Measurements from ENCODE around the gene CFAP299. TPM values are rescaled to one million over a fixed set of nuclear protein-coding genes. Genes with fewer than 3 reads are reported as not detected.

The CFAP299 gene
- total RNA-seq, 1 experiment from 2014 or later, result not detected

- BruUV-seq (replicated peaks), result no TSS peak
- no peak overlapping the region for H2AFZ ChIP-seq (ENCODE audit: low read depth, low read length, poor library complexity, severe bottlenecking)
- no peak overlapping the region for H3K9ac ChIP-seq (ENCODE audit: low read length)
- intact Hi-C loops (cut with micrococcal nuclease), result no loop called here
- H3K9me2 ChIP-seq (ENCODE audit: insufficient read depth), result no peaks in the 10 kb centered on the region
- POLR2A ChIA-PET, result no interaction called here
- CTCF ChIA-PET, result no interaction called here
- no peak for DNase-seq (ENCODE audit: low read depth, low spot score)
- H3K36me3 ChIP-seq (ENCODE audit: control insufficient read depth in 1 of 2, insufficient read depth in 2 of 2, low read length in 2 of 2), result no peaks in the 10 kb centered on the region
- H3K9me3 ChIP-seq (ENCODE audit: control insufficient read depth in 1 of 2, insufficient read depth in 1 of 2, low read depth in 1 of 2, low read length in 2 of 2), result no peaks in the 10 kb centered on the region
- no peak overlapping the region for H3K4me2 ChIP-seq (ENCODE audit: low read length)
- H3K79me2 ChIP-seq (ENCODE audit: insufficient read depth, low read length), result no peaks in the 10 kb centered on the region
- no peaks in the 10 kb centered on the region for H4K20me1 ChIP-seq (ENCODE audit: insufficient read depth)
- no peak for TF ChIP-seq CBX3 (IDR thresholded peaks at IDR 0.05; ENCODE audit: low read depth)
- TF ChIP-seq SP1 (IDR thresholded peaks at IDR 0.05; ENCODE audit: low read depth), result no peak
- no peak for TF ChIP-seq CTCF (IDR thresholded peaks at IDR 0.05 in 2 of 3, conservative IDR thresholded peaks at IDR 0.05 in 1 of 3; ENCODE audit: borderline replicate concordance in 1 of 3, insufficient read depth in 1 of 3, low read depth in 2 of 3, low read length in 2 of 3)
- TF ChIP-seq SRF (IDR thresholded peaks at IDR 0.05; ENCODE audit: low read depth), result no peak
- TF ChIP-seq CEBPB (IDR thresholded peaks at IDR 0.05; ENCODE audit: low read depth), result no peak
- no peak for TF ChIP-seq ELF1 (IDR thresholded peaks at IDR 0.05; ENCODE audit: borderline replicate concordance, low read depth)
- RAD21 ChIA-PET (ENCODE audit: low non-redundant PET in 1 of 2, low total read pairs in 2 of 2, uncharacterized antibody in 2 of 2, unreplicated experiment in 2 of 2), result no interaction called here
- no peaks in the 10 kb centered on the region for H3K4me1 ChIP-seq (ENCODE audit: control insufficient read depth in 1 of 2, insufficient read depth in 2 of 2, low read length in 2 of 2)
- no peak for ATAC-seq
- no peak overlapping the region for H3K4me3 ChIP-seq (replicated peaks in 1 of 2; ENCODE audit: low read depth in 1 of 2, low read length in 2 of 2)
- no peak overlapping the region for H3K27ac ChIP-seq (ENCODE audit: low read depth, low read length)
- peaks cover 43% of the 10 kb centered on the region for H3K27me3 ChIP-seq (ENCODE audit: insufficient read depth, low read length)
Observed at GRCh38 chr4:80409809-80410208, 74.3 kb downstream of the CFAP299 start.

- no peaks in the 10 kb centered on the region for H4K20me1 ChIP-seq (ENCODE audit: insufficient read depth)
- no peaks in the 10 kb centered on the region for H3K36me3 ChIP-seq (ENCODE audit: control insufficient read depth in 1 of 2, insufficient read depth in 2 of 2, low read length in 2 of 2)
- no peaks in the 10 kb centered on the region for H3K9me2 ChIP-seq (ENCODE audit: insufficient read depth)
- no peak overlapping the region for H3K4me3 ChIP-seq (replicated peaks in 1 of 2; ENCODE audit: low read depth in 1 of 2, low read length in 2 of 2)
- no peak overlapping the region for H2AFZ ChIP-seq (ENCODE audit: low read depth, low read length, poor library complexity, severe bottlenecking)
- H3K79me2 ChIP-seq (ENCODE audit: insufficient read depth, low read length), result no peaks in the 10 kb centered on the region
- no peak for DNase-seq (ENCODE audit: low read depth, low spot score)
- no peak for ATAC-seq
- RAD21 ChIA-PET (ENCODE audit: low non-redundant PET in 1 of 2, low total read pairs in 2 of 2, uncharacterized antibody in 2 of 2, unreplicated experiment in 2 of 2), result no interaction called here
- TF ChIP-seq RAD21 (IDR thresholded peaks at IDR 0.05; ENCODE audit: low read depth), result no peak
- no peak for TF ChIP-seq MAX (IDR thresholded peaks at IDR 0.05)
- no peak for TF ChIP-seq JUND (IDR thresholded peaks at IDR 0.05)
- no peak for TF ChIP-seq POLR2A (IDR thresholded peaks at IDR 0.05; ENCODE audit: borderline replicate concordance, extremely low read depth, insufficient read depth, insufficient read length)
- TF ChIP-seq EGR1 (IDR thresholded peaks at IDR 0.05; ENCODE audit: low read depth), result no peak
- no peak for TF ChIP-seq CEBPB (IDR thresholded peaks at IDR 0.05; ENCODE audit: low read depth)
- TF ChIP-seq POLR2AphosphoS5 (IDR thresholded peaks at IDR 0.05; ENCODE audit: low read depth, low read length), result no peak
- no peak for TF ChIP-seq CTCF (IDR thresholded peaks at IDR 0.05 in 2 of 3, conservative IDR thresholded peaks at IDR 0.05 in 1 of 3; ENCODE audit: borderline replicate concordance in 1 of 3, insufficient read depth in 1 of 3, low read depth in 2 of 3, low read length in 2 of 3)
- no peak for TF ChIP-seq ATF3 (IDR thresholded peaks at IDR 0.05)
- no peak for TF ChIP-seq SP1 (IDR thresholded peaks at IDR 0.05; ENCODE audit: low read depth)
- no peak overlapping the region for H3K27ac ChIP-seq (ENCODE audit: low read depth, low read length)
- H3K9ac ChIP-seq (ENCODE audit: low read length), result no peak overlapping the region
- BruUV-seq (replicated peaks), result no TSS peak
- intact Hi-C loops (cut with micrococcal nuclease), result no loop called here
- H3K9me3 ChIP-seq (ENCODE audit: control insufficient read depth in 1 of 2, insufficient read depth in 1 of 2, low read depth in 1 of 2, low read length in 2 of 2), result no peaks in the 10 kb centered on the region
- CTCF ChIA-PET, result no interaction called here
- no peaks in the 10 kb centered on the region for H3K4me1 ChIP-seq (ENCODE audit: control insufficient read depth in 1 of 2, insufficient read depth in 2 of 2, low read length in 2 of 2)
- POLR2A ChIA-PET, result no interaction called here
- H3K27me3 ChIP-seq (ENCODE audit: insufficient read depth, low read length), result peaks cover 36% of the 10 kb centered on the region
- H3K4me2 ChIP-seq (ENCODE audit: low read length), result no peak overlapping the region
Observed at GRCh38 chr4:80412322-80412721, 76.8 kb downstream of the CFAP299 start.

Measured in HCT116 (cell line).